Uterus (tissue), 2 donors: ENCODE results near the gene TBC1D5.

ENCODE experiments used
- CTCF ChIP-seq, 4 experiments: fragments of 200-600 bp in 2 of 4; fragments of 450-650 bp in 2 of 4; sonication (generic) in 2 of 4; IDR thresholded peaks; one replicate each; pipeline ENCODE4 v1.5.1; 2016 to 2019; ENCODE audit warnings: antibody characterized with exemption in 4 of 4, mild to moderate bottlenecking in 2 of 4, moderate library complexity in 1 of 4
- POLR2A ChIP-seq, 2 donors: fragments of 450-650 bp; IDR thresholded peaks; one replicate each; pipeline ENCODE4 v1.6.1; 2016; ENCODE audit warnings: antibody characterized with exemption in 2 of 2, mild to moderate bottlenecking in 1 of 2, moderate library complexity in 1 of 2

- TF ChIP-seq CTCF (IDR thresholded peaks at IDR 0.05) (no peak), POLR2A (IDR thresholded peaks at IDR 0.05) (no peak)
Measured at GRCh38 chr3:17155951-17156350, 586.5 kb downstream of the TBC1D5 start.
